ENCODE results near the gene SHC3.

Gene SHC3

DNA sequence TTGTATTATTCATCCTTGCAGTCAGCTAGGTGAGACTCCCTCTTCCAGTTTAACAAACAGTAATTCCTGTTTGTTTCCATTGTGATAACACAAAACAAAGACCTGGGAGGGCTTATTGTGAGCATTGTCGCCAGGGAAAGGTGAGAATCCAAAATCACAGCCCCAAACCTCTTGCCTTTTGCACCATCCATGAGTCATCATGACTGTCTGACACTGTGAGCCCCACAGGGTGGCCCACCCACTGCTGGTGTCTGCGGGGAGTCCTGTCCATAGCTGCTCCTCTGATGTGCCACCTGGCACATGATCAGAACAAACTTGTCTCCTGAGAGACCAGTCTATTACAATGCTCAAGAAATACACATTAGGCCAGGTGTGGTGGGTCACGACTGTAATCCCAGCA is 221.1 kb downstream of the SHC3 start:
- Histone ChIP-seq H3K27ac (ENCODE audit: low read depth, low read length, severe bottlenecking) (no peak overlapping the region), H3K4me3 (ENCODE audit: extremely low read depth, insufficient read depth, low read length, poor library complexity, severe bottlenecking) (no peak overlapping the region)
- 81 to 85% methylated on average over 2 to 3 of the region's 3 CpGs for WGBS, 2 experiments (ENCODE audit: insufficient coverage in 2 of 2)

More for the DNA sequence above, 221.1 kb downstream of the SHC3 start:
- Histone ChIP-seq H3K4me1 (ENCODE audit: control insufficient read depth, insufficient read depth, low read length, poor library complexity, severe bottlenecking) (peaks cover 11% of the 10 kb centered on the region), H3K36me3 (ENCODE audit: control insufficient read depth, insufficient read depth, low read length) (no peaks in the 10 kb centered on the region), H3K9me3 (ENCODE audit: control insufficient read depth, low read length) (no peaks in the 10 kb centered on the region)
